Limb (tissue), 2 donors: ENCODE measurements around the gene PNISR.

Experiments used
- DNase-seq, 2 donors: peaks; one replicate each; pipeline ENCODE4 v3.0.0-alpha.2; 2016; ENCODE audit errors: extremely low spot score in 2 of 2

The PNISR gene

DNA sequence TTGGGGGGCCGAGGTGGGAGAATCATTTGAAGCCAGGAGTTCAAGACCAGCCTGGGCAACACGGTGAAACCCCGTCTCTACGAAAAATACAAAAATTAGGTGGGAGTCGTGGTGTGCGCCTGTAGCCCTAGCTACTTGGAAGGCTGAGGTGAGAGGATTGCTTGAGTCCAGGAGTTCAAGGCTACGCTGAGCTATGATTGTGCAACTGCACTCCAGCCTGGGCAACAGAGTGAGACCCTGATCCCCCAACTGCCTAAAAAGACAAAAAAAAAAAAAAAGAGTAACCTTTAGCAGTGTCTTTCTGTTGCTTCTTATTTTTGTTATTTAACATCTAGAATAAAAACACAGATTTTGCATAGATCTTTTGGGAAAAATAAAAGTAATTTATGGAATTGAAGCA lies 18.0 kb downstream of the PNISR start:
- no peak for DNase-seq

GRCh38 chr6:99402448-99402847 lies 22.7 kb downstream of the PNISR start:
- no peak for DNase-seq

DNA sequence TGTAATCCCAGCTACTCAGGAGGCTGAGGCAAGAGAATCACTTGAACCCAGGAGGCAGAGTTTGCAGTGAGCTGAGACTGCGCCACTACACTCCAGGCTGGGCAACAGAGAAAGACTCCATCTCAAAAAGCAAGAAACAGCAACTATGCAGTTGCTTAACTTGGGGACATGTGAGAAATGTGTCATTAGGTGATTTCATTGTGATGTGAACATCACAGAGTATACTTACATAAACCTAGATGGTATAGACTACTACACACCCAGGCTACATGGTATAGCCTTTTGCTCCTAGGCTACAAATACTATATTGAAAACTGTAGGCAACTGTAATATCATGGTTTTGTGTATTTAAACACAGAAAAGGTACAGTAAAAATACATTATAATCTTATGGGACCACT lies 27.8 kb downstream of the PNISR start:
- DNase-seq, result no peak

DNA sequence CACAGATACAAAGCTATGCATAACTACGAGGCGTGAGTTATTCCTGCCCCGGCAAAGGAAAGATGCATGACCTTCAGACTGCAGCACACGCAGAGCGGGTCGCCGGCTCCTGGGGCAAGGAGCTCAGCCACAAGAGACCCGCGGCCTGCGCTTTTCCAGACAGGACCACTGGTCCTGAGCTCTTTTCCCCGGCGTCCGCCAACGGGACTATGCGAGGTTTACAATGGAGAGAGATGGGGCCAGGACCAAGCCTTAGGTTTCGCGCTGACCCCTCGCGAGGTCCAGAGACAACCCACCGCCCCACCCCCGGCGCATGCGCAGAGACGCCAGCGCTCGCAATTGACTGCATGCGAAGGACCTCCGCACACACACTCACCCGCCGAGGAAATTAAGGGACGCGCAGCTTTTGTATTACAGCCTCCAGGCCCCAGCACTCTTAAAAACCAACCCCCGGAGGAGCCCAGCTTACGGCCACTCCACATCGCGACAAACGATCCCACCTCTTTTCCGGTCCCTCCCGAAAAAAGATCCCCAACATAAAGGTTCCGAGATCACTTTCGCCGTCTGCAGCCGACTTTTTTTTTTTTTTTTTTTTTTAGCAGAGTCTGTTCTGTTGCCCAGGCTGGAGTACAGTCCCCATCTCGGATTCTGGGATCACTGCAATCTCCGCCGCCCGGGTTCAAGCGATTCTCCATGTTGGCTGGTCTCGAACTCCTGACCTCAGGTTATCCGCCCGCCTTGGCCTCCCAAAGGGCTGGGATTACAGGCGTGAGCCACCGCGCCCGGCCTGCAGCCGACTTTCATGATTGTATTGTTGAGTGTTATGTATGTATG lies 31.2 kb downstream of the PNISR start, which contains the start of gene COQ3:
Gene COQ3, minus strand, starts transcription at position 498 of the 834 bp plus-strand sequence. Its CDS starts 16 bp downstream, at position 482.
- peak; percentile 64 to 91 for DNase-seq

GRCh38 chr6:99393366-99393697 lies 31.8 kb downstream of the PNISR start:
- peak in 1 of 2 donors; percentile 7 for DNase-seq

- DNase-seq, result no peak
These were observed 34.2 kb downstream of the PNISR start for GRCh38 chr6:99390896-99391295.

DNA sequence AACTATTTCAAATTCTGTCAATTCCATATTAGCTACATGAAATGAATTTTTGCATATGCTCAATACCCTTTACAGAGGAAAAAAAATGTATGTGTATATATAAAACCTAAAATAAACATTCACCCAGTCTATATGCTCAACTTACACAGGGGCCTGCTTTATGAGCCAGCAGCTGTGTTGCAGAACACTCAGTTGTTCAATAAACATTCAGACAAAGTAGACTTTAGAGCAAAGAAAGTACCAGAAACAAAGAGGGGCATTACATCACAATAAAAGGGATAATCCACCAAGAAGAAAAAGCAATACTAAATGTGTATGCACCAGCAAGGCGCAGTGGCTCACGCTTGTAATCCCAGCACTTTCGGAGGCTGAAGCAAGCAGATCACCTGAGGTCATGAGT lies 40.6 kb downstream of the PNISR start:
- DNase-seq, result no peak

DNA sequence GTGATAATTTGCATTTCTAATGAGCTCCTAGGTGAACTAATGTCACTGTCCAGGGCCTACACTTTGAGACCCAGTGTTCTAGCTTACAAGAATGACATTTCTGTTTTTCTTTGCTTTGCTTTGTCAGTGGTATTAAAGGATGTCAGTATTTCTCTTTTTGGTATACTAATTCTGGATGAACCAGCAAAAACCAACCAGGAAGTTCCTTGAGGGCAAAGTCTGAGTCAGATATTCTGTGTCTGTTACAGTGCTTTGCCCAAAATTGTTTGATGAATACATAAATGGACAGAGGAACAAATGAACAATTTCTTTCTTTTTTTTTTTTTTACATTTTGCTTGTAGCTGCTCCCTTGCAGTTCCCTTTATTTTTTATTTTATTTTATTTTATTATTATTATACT lies 46.5 kb downstream of the PNISR start:
- DNase-seq, result no peak

GRCh38 chr6:99369533-99369932 lies 55.6 kb downstream of the PNISR start:
- no peak for DNase-seq

- DNase-seq, result no peak
These were observed 58.3 kb downstream of the PNISR start for GRCh38 chr6:99366852-99367251.

- no peak for DNase-seq
These were observed 61.1 kb downstream of the PNISR start for GRCh38 chr6:99364026-99364425.

- no peak for DNase-seq
These were observed 62.3 kb downstream of the PNISR start for GRCh38 chr6:99362678-99363268.

- DNase-seq, result no peak
These were observed 65.3 kb downstream of the PNISR start for GRCh38 chr6:99359800-99360199.

- no peak for DNase-seq
These were observed 68.5 kb downstream of the PNISR start for GRCh38 chr6:99356641-99357040.

- DNase-seq, result no peak
These were observed 70.1 kb downstream of the PNISR start for GRCh38 chr6:99354983-99355382.

GRCh38 chr6:99353126-99353525 lies 72.0 kb downstream of the PNISR start:
- no peak for DNase-seq

DNA sequence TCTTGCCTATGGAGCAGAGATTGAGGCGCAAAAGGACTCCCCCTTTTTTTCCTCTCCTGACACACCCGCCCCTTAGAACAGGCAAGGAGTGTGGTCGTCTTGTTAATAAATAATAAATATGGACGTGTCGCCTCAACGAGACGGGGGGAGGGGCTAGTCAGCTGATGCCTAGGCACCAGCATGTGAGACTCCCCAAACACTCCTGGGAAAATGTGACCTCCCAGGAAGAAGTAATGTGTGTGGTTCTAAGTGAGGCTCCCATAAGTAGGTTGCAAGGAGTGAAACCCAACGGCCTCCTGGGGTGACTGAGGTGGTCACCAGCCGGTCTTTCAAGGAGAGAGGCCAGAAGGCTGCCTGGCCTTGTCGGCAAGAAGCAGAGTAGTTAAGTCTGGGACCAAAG lies 74.5 kb downstream of the PNISR start:
- no peak for DNase-seq

GRCh38 chr6:99349171-99350141 lies 75.7 kb downstream of the PNISR start, which contains the start of gene FAXC:
Gene FAXC (minus strand): TSS chr6:99349674. CDS start chr6:99349372, 302 bp downstream.
- DNase-seq, result peak; percentile 26 to 78

DNA sequence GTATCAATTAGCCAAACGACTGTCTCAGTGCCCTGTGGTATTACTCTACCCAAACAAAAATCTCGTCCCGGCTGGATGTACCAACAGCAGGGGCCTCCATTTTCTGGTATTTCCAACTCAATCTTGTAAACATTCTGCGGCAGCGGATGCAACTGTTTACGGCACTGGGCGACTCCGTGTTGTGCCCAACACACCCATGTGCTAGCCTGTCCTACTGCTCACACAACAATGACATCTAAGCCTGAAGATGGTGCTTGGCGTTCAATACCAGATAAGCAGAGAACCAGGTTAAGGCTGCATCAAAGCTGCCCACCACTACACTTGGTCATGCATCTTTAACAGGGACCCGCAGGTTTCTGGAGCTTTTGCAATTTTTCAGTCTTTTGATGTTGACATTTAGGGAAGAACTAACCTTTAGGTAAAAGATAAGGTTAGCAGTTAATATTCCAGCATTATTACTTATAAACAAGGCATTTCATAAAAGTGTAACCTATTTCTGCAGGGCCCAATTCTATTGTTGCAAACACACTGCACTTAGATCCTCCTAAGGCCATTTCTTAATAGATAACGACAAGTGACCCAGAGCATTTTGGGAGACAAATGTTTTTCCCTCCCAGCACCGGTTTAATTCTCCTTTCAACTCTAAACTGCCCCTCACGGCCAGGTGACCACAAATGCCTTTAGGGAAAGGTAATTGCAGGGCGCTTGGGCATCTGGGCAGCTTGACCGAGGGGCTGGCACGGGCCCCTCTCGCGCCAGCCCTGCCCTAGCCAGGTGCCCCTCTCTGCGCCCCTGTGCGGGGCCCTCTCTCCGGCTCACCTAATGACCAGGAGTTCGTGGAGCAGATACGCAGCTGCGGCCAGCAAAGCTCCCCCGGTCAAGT lies 76.6 kb downstream of the PNISR start:
- no peak for DNase-seq
